Erythroblast (primary cell): ENCODE results near the gene MPPED2.

ENCODE experiments used
- GATA1 ChIP-seq: IDR thresholded peaks from 2 replicates; pipeline ENCODE4 v1.6.1; 2011; ENCODE audit warnings: low read depth, mild to moderate bottlenecking, control low read depth, low read length, moderate library complexity
- POLR2A ChIP-seq: IDR thresholded peaks from 2 replicates; pipeline ENCODE4 v1.6.1; 2011; ENCODE audit warnings: mild to moderate bottlenecking, low read length

DNA sequence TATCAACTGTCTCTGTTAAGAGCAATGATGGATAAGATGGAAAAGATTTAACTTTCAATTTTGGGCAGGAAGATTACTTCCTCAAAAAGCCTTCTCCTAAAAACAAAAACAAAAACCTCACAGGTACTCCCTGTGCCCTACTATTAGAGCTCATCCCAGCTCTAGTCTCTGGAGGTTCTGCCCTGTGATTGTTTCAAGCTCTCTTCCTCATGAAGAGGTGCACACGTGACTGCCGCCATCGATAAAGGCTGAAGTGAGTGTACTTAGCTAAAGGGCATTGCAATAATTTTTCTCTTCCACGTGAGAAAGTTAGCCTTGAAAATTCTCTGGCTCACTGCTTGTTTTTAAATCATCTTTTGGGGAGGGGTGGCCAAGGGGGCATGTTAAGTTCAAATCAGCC, 36.6 kb downstream of the MPPED2 start:
- TF ChIP-seq POLR2A: no peak
- TF ChIP-seq GATA1: no peak
